Measurements from ENCODE around the gene SNAP25.

GRCh38 chr20:10309326-10309725 is 90.7 kb downstream of the SNAP25 start:
- TF ChIP-seq POLR2A (IDR thresholded peaks at IDR 0.05): no peak
- no peak for TF ChIP-seq CTCF (IDR thresholded peaks at IDR 0.05)
- TF ChIP-seq EP300 (IDR thresholded peaks at IDR 0.05): no peak
- TF ChIP-seq POLR2AphosphoS5 (IDR thresholded peaks at IDR 0.05): no peak

All from suprapubic skin (tissue), 4 donors.